NCI-H146 treated with DMSO at 0.1 percent for 48 hours (cell line): ENCODE results near the gene ZNF771.
"Not testable (repeated sequence)": the region's sequence is repeated elsewhere in the genome, so short reads cannot be mapped to it uniquely, and the experiment has no call there.

Experiments
- DNase-seq: peaks from one replicate; lab custom pipeline; 2025; ENCODE audit not compliant: unreplicated experiment; lab: John Stamatoyannopoulos, UW

The ZNF771 gene

GRCh38 chr16:30375864-30376263 is 31.5 kb upstream of the ZNF771 start:
- DNase-seq = no peak

- DNase-seq = no peak
These were observed 30.9 kb upstream of the ZNF771 start for GRCh38 chr16:30376461-30376902.

- DNase-seq = no peak
These were observed 30.2 kb upstream of the ZNF771 start for GRCh38 chr16:30377050-30377811.

DNA sequence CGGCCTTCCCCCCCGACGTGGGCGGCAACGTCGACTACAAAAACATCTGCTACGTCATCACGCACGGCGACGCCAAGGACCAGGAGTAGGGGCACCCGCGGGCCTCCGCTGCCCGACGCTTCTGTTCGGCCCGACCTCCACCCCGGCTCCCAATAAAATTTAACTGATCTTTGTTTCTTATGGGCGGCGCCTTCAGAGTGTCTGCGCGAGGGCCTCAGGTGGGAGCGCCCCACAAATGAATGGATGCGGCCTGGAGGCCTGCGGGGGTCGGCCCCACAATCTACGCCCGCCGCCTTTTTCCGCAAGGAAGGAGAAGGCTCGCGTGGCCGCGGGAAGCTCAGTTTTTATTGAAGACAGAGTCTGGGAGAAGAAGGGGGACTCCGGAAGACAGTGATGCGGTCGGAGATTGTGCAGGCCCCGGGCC is 29.6 kb upstream of the ZNF771 start:
- DNase-seq = peak; percentile 92

- peak; percentile 95 for DNase-seq
These were observed 28.9 kb upstream of the ZNF771 start for GRCh38 chr16:30378236-30379157.

- no peak for DNase-seq
These were observed 28.1 kb upstream of the ZNF771 start for GRCh38 chr16:30379158-30379783.

- no peak for DNase-seq
These were observed 27.2 kb upstream of the ZNF771 start for GRCh38 chr16:30380072-30380802.

DNA sequence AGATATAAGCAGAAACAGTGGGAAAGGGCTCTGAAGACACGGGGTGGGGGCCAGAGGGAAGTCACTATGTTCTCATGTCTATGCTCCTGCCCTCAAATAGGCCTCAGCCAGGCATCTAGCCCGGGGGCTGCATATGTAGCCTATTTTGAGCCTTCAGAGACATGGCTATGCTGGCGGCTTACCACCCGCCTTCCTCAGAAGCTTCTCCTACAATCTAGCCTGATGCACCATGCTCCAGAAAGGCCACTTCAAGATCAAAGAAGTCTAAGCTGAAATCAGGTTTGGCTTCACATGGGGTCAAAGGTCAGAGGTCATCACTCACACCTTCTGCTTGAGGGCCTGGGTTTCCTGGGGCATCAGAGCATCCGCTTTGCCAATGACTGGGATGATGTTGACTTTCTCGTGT is 26.6 kb upstream of the ZNF771 start:
- no peak for DNase-seq

GRCh38 chr16:30381291-30382041 is 25.9 kb upstream of the ZNF771 start:
- no peak for DNase-seq

GRCh38 chr16:30382111-30382881 is 25.1 kb upstream of the ZNF771 start, which contains the start of gene SEPTIN1:
TSS of gene SEPTIN1 (minus strand) at chr16:30382561. CDS start at chr16:30382542, 19 bp downstream.
- DNase-seq = no peak

DNA sequence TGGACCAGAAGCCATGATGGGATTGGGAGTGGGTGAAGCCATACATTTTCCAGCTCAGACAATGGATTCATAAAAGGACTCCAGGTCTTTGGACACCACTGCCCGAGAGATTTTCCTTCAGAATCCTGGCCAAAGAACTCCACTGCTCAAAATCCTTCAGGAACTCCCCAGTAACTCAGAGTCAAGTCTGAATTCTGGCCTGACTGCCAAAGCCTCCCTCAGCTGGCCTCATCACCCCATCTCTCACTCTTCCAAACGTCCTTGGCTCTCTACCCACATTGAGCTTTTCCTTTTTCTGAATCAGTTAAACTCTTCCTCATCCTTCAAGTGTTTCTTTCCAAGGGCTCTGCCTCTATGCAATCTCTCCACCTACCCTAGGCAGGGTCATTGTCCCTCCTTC is 23.9 kb upstream of the ZNF771 start:
- no peak for DNase-seq

DNA sequence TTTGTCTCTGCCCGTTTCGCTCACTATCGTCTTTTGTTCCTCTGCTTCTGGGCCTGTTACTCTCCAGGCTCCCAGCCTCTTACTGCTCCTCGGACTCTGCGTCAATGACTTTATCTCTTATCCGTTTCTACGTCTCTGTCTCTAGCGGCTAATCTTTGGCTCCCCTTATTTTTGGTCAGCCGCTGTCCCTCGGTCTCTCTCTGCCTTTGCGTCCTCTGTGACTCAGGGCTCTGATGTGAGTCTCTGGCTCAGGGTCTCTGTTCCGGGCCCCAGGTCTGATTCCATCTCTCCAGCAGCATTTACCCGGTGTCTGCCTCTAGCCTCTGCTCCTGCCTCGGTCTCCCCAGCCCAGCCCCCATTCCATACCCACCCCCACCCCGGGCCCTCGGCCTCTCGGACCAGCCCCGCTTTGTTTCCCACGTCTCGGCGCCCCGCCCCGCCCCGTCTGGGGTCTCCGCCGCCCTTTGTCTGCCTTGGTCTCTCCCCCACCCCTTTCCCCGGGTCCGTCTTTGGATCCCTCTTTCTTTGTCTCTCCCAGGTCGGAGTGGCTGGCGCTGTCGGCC is 12.7 kb upstream of the ZNF771 start:
- peak; percentile 53 for DNase-seq

- peak; percentile 88 for DNase-seq
These were observed 12.0 kb upstream of the ZNF771 start, which contains the start of gene ZNF48 for GRCh38 chr16:30395155-30395991. TSS of gene ZNF48 (plus strand) at chr16:30395420. CDS start at chr16:30395795, 375 bp downstream.

DNA sequence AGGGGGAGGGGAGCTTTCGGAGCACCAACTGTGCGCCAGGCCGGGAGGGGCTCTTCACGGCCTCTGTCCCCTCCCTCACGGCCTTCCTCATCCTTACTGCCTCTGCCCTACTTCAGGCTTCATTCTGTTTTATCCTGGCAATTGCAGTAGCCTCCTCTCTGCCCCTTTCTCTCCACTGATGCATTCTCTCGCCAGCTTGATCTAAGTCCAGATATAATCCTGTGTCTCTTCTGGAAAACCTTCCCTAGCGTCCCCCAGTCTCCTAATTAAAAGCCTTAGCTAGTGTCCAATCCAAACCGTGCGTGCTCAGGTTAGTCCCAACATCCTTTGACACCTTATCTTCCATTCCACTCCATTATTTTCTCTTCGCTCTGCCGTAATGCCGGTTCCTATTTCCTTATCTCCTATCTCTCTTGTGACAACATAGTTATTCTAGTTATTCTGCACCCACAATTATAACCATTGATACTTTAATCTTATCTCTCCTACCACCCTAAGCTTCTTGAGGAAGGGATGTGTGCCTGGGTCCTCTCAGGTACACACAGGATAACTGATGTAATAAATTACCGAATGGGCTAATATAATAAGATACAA is 11.3 kb upstream of the ZNF771 start:
- peak; percentile 70 for DNase-seq

DNA sequence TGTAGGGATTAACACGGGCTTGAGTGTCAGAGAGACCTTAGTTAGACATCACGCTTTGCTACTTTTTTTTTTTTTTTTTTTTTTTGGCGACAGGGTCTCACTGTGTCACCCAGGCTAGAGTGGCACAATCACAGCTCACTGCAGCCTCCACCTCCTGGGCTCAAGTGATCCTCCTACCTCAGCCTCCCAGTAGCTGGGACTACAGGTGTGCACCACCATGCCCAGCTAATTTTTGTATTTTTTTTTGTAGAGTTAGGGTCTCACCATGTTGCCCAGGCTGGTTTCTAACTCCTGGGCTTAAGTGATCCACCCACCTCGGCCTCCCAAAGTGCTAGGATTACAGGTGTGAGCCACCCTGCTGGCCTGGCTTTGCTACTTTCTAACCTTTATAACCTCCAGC is 10.8 kb upstream of the ZNF771 start:
- DNase-seq = not testable (repeated sequence)

- DNase-seq = no peak
These were observed 10.3 kb upstream of the ZNF771 start for GRCh38 chr16:30397056-30397455.
